GM23248 (cell line): ENCODE measurements around the gene WDR43.

Experiments
- EZH2 ChIP-seq: fragments of 200-600 bp; sonication (generic); IDR thresholded peaks from 2 replicates; pipeline ENCODE4 v1.6.1; 2018; ENCODE audit warnings: antibody characterized with exemption, mild to moderate bottlenecking; ENCODE audit not compliant: insufficient read depth, poor library complexity, severe bottlenecking
- EZH2phosphoT487 ChIP-seq: fragments of 200-600 bp; sonication (generic); IDR thresholded peaks from 2 replicates; pipeline ENCODE4 v1.6.1; 2018; ENCODE audit warnings: antibody characterized with exemption, moderate library complexity, mild to moderate bottlenecking, low read depth; ENCODE audit not compliant: insufficient read depth

DNA sequence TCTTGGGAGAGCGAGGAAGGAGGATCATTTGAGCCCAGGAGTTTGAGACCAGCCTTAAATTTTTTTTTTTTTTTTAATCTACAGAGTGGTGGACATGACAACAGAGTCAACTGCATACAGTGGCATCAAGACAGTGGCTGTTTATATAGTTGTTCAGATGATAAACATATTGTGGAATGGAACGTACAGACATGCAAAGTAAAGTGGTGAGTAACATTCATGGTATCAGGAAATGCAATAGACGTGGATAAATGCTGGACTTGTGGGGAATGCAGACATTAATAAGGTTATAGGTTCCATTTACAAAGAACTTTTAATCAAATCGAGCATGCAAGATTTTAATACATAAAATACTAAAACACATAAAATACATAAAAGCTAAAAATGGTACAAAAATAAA is 11.9 kb downstream of the WDR43 start:
- no peak for TF ChIP-seq EZH2phosphoT487
- no peak for TF ChIP-seq EZH2
